ENCODE results near the gene KCTD20. TPM values are rescaled to one million over a fixed set of nuclear protein-coding genes. Genes with fewer than 3 reads are reported as not detected.

Gene KCTD20
- total RNA-seq, 1 donor from 2014 or later: 48.1 TPM

GRCh38 chr6:36504982-36505381 lies 62.2 kb downstream of the KCTD20 start:
- H3K36me3 Mint-ChIP-seq (ENCODE audit: low read depth): peaks cover 26% of the 10 kb centered on the region
- H3K27me3 Mint-ChIP-seq (ENCODE audit: low read depth): no peaks in the 10 kb centered on the region
- H3K9me3 Mint-ChIP-seq: no peaks in the 10 kb centered on the region
- no peak for DNase-seq (ENCODE audit: low read depth, low spot score)
- H3K27ac Mint-ChIP-seq (ENCODE audit: unreplicated experiment): no peak overlapping the region
- TF ChIP-seq CTCF (conservative IDR thresholded peaks at IDR 0.05): no peak
- H3K4me3 Mint-ChIP-seq: no peak overlapping the region
- peaks cover under 1% of the 10 kb centered on the region for H3K4me1 Mint-ChIP-seq

- DNase-seq (ENCODE audit: low read depth, low spot score): no peak
- H3K4me3 Mint-ChIP-seq: no peak overlapping the region
- H3K9me3 Mint-ChIP-seq: no peaks in the 10 kb centered on the region
- H3K4me1 Mint-ChIP-seq: no peaks in the 10 kb centered on the region
- H3K27ac Mint-ChIP-seq (ENCODE audit: unreplicated experiment): no peak overlapping the region
- no peaks in the 10 kb centered on the region for H3K27me3 Mint-ChIP-seq (ENCODE audit: low read depth)
- peaks cover 32% of the 10 kb centered on the region for H3K36me3 Mint-ChIP-seq (ENCODE audit: low read depth)
- TF ChIP-seq CTCF (conservative IDR thresholded peaks at IDR 0.05): no peak
Measured at GRCh38 chr6:36505744-36506534, 63.1 kb downstream of the KCTD20 start.

GRCh38 chr6:36506611-36507010 lies 63.8 kb downstream of the KCTD20 start:
- Mint-ChIP-seq H3K9me3 (no peaks in the 10 kb centered on the region), H3K4me1 (no peaks in the 10 kb centered on the region), H3K27ac (ENCODE audit: unreplicated experiment) (no peak overlapping the region), H3K36me3 (ENCODE audit: low read depth) (peaks cover 33% of the 10 kb centered on the region), H3K4me3 (no peak overlapping the region), H3K27me3 (ENCODE audit: low read depth) (no peaks in the 10 kb centered on the region)
- TF ChIP-seq CTCF (conservative IDR thresholded peaks at IDR 0.05): no peak
- DNase-seq (ENCODE audit: low read depth, low spot score): no peak

- no peak for DNase-seq (ENCODE audit: low read depth, low spot score)
- no peaks in the 10 kb centered on the region for H3K27me3 Mint-ChIP-seq (ENCODE audit: low read depth)
- no peak for TF ChIP-seq CTCF (conservative IDR thresholded peaks at IDR 0.05)
- H3K36me3 Mint-ChIP-seq (ENCODE audit: low read depth): peaks cover 36% of the 10 kb centered on the region
- no peaks in the 10 kb centered on the region for H3K9me3 Mint-ChIP-seq
- H3K4me1 Mint-ChIP-seq: no peaks in the 10 kb centered on the region
- no peak overlapping the region for H3K27ac Mint-ChIP-seq (ENCODE audit: unreplicated experiment)
- H3K4me3 Mint-ChIP-seq: no peak overlapping the region
Measured at GRCh38 chr6:36508532-36508931, 65.7 kb downstream of the KCTD20 start.

- Mint-ChIP-seq H3K4me3 (no peak overlapping the region), H3K4me1 (no peaks in the 10 kb centered on the region), H3K36me3 (ENCODE audit: low read depth) (peaks cover 39% of the 10 kb centered on the region), H3K27ac (ENCODE audit: unreplicated experiment) (no peak overlapping the region), H3K27me3 (ENCODE audit: low read depth) (no peaks in the 10 kb centered on the region), H3K9me3 (no peaks in the 10 kb centered on the region)
- no peak for TF ChIP-seq CTCF (conservative IDR thresholded peaks at IDR 0.05)
- DNase-seq (ENCODE audit: low read depth, low spot score): no peak
Measured at GRCh38 chr6:36510365-36510764, 67.6 kb downstream of the KCTD20 start.
